Measurements from ENCODE around the gene TEP1.
"Not testable (repeated sequence)": the region's sequence is repeated elsewhere in the genome, so short reads cannot be mapped to it uniquely, and the experiment has no call there.

- not testable (repeated sequence) for TF ChIP-seq CTCF (IDR thresholded peaks at IDR 0.05; ENCODE audit: poor library complexity); EZH2 (IDR thresholded peaks at IDR 0.05; ENCODE audit: borderline replicate concordance)
Observed at GRCh38 chr14:20452831-20453230, 39.5 kb upstream of the TEP1 start.
